AG04450 (cell line): ENCODE results near the gene ZFYVE28. TPM values are rescaled to one million over a fixed set of nuclear protein-coding genes. Genes with fewer than 3 reads are reported as not detected.

Source experiments
- CTCF ChIA-PET: fragments of 300-600, 350-600 bp; formaldehyde crosslinking; extraction: SDS; loops from one replicate; lab custom pipeline; 2022; ENCODE audit warnings: antibody characterized with exemption, inconsistent platforms; lab: Charles Lee
- POLR2A ChIA-PET: fragments of 350-600 bp; formaldehyde crosslinking; extraction: SDS; loops from one replicate; lab custom pipeline; 2021; ENCODE audit warnings: antibody characterized with exemption, inconsistent platforms; lab: Yijun Ruan, JAX
- DNase-seq: peaks from one replicate; pipeline ENCODE4 v3.0.0-alpha.2; 2011; ENCODE audit warnings: low read depth, low spot score
- H3K27ac ChIP-seq: one replicate; pipeline ENCODE4 v1.5.1; 2012; ENCODE audit warnings: low read depth, low read length, control low read depth
- H3K27me3 ChIP-seq: one replicate; pipeline ENCODE4 v1.6.0; 2012; ENCODE audit warnings: low read length; ENCODE audit not compliant: control insufficient read depth, insufficient read depth
- H3K4me3 ChIP-seq: 2 replicates; pipeline ENCODE4 v1.5.1; 2011; ENCODE audit warnings: mild to moderate bottlenecking, low read depth, low read length, control low read depth
- H3K9me3 ChIP-seq: 2 replicates; pipeline ENCODE4 v1.5.1; 2012; ENCODE audit warnings: low read length; ENCODE audit not compliant: control insufficient read depth, insufficient read depth
- CTCF ChIP-seq: IDR thresholded peaks from 2 replicates; pipeline ENCODE4 v1.5.1; 2011; ENCODE audit warnings: low read depth, low read length, control low read depth, inconsistent platforms
- polyA plus RNA-seq: library from polyadenylated mRNA; depleted of rRNA; stranded (reverse); fragments of >200 nt; gene quantifications from 2 replicates; pipeline ENCODE4 v1.2.3, GENCODE V29; 2011

ZFYVE28 gene
- polyA plus RNA-seq, 1 experiment: 2.2 TPM

DNA sequence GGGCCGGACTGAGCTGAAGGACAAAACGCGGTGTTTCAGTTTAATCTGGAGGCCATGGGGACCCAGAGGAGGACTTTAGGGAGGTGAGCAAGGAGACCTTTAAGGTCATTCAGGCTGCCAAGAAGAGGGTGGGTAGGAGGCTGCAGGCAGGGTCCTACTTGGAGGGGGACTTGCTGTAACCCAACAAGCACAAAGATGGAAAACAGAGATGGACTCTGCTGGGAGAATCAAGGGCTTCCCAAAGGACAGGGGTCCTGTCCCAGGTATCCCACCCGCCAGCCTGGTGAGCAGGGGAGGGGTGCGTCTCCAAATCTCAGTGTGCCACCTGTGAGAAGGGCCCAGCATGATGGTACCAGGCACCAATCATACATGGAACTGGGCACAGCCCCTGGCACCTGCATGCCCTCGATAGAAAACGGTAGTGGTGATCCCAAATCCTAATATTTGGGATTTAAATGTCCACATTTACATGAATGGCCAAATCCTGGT lies 172.6 kb downstream of the ZFYVE28 start:
- DNase-seq: no peak
- H3K4me3 ChIP-seq: no peak overlapping the region
- H3K9me3 ChIP-seq: peaks cover 3% of the 10 kb centered on the region; the same call in 1 of the 2 replicates
- no peak overlapping the region for H3K27ac ChIP-seq
- ChIA-PET CTCF (no interaction called here), POLR2A (interaction anchor here (1.6 kb wide), 1 partner anchor 16 kb away, joined by 7 read pairs; the partner anchor contains the start of gene MXD4)
- TF ChIP-seq CTCF: no peak
- H3K27me3 ChIP-seq: no peaks in the 10 kb centered on the region

GRCh38 chr4:2245057-2245786 lies 173.2 kb downstream of the ZFYVE28 start:
- CTCF ChIA-PET: no interaction called here
- H3K4me3 ChIP-seq: no peak overlapping the region
- TF ChIP-seq CTCF: no peak
- peaks cover 3% of the 10 kb centered on the region; the same call in 1 of the 2 replicates for H3K9me3 ChIP-seq
- no peaks in the 10 kb centered on the region for H3K27me3 ChIP-seq
- POLR2A ChIA-PET: interaction anchor here (1.6 kb wide), 1 partner anchor 17 kb away, joined by 7 read pairs; the partner anchor contains the start of gene MXD4
- no peak for DNase-seq
- peak overlapping the region; percentile 24 for H3K27ac ChIP-seq

DNA sequence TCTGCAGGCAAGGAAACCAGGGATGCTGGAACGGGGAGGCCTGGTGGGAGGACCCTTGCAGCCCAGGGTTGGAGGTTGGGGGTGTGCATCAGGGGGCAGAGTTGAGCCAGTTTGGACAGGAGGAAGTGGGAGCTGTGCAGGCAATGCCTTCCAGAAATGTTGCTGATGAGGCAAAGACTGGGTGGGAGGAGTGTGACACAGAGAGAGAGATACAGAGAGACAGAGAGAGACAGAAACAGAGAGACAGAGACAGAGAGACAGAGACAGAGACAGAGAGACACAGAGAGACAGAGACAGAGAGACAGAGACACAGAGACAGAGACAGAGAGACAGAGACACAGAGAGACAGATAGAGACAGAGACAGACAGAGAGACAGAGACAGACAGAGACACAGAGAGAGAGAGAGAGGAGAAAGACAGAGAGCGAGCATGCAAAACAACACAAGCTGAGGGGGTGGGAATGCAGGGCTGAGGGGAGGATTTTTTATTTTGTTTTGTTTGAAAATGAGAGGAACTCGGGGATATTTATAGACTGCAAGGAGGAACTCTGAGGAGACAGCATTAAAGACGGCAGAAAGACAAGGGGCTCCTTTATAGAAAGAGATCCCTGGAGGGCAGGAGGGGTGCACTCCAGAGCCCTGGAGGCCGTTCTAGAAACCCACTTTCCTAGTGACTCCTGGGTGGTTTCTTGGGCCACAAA lies 174.6 kb downstream of the ZFYVE28 start:
- Histone ChIP-seq H3K27me3 (no peaks in the 10 kb centered on the region), H3K27ac (no peak overlapping the region), H3K4me3 (no peak overlapping the region), H3K9me3 (peaks cover 3% of the 10 kb centered on the region; the same call in 1 of the 2 replicates)
- ChIA-PET CTCF (interaction anchor here (0.6 to 0.9 kb wide), 4 partner anchors 30 to 110 kb away, joined by 3 to 4 read pairs (median 3); no protein-coding TSS in a partner anchor), POLR2A (no interaction called here)
- peak; percentile 15; the same call in 1 of the 2 replicates for TF ChIP-seq CTCF
- no peak for DNase-seq

- TF ChIP-seq CTCF: no peak
- ChIA-PET CTCF (interaction anchor here (1.3 to 2.3 kb wide), 2 partner anchors 21 to 220 kb away, joined by 4 to 7 read pairs; no protein-coding TSS in a partner anchor), POLR2A (interaction anchor here (0.5 to 1.6 kb wide), 8 partner anchors 8 to 312 kb away, joined by 3 to 10 read pairs (median 4); partner anchors contain the start of genes MXD4 and RNF4)
- H3K27ac ChIP-seq: no peak within 1 kb of the TSS
- H3K9me3 ChIP-seq: peaks cover 3% of the 10 kb centered on the region; the same call in 1 of the 2 replicates
- H3K4me3 ChIP-seq: peak within 1 kb of the TSS; percentile 89
- peak; percentile 94 for DNase-seq
- no peaks in the 10 kb centered on the region for H3K27me3 ChIP-seq
These were observed 176.8 kb downstream of the ZFYVE28 start, which contains the start of the genes HAUS3 and POLN for GRCh38 chr4:2241410-2242353. Gene HAUS3 (minus strand): TSS chr4:2242121. CDS start chr4:2240946, 1,175 bp downstream. Gene POLN (minus strand): TSS chr4:2242121. CDS start chr4:2229231, 12,890 bp downstream.
